Hematopoietic multipotent progenitor cell treated with erythropoietin and hydrocortisone succinate and interleukin-3 and kit ligand, for 17 days (in vitro differentiated cells): ENCODE measurements around the gene MAPK8.
"Not testable (repeated sequence)": the region's sequence is repeated elsewhere in the genome, so short reads cannot be mapped to it uniquely, and the experiment has no call there.

Source experiments
- DNase-seq: peaks from one replicate; pipeline ENCODE4 v3.0.0-alpha.2; 2015; ENCODE audit warnings: low spot score

The MAPK8 gene

DNA sequence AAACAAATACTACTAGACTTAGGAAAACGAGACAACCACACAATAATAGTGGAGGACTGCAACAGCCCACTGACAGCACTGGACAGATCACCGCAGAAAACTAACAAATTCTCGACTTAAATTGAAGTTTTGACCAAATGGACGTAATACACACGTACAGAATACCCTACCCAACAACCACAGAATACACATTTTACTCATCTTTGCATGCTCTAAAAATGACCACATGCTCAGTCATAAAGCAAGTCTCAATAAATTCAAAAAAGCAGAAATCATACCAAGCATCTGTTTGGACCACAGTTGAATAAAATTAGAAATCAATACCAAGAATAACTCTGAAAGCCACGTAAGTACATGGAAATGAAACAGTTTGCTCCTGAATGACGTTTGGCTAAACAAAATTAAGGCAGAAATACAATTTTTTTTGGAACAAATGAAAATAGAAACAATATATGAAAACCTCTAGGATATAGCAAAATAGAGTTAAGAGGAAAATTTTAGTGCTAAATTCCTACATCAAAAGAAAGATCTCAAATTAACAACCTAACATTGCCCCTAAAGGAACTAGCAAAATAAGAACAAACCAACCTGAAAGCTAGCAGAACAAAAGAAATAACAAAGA is 30.6 kb downstream of the MAPK8 start:
- DNase-seq = no peak

DNA sequence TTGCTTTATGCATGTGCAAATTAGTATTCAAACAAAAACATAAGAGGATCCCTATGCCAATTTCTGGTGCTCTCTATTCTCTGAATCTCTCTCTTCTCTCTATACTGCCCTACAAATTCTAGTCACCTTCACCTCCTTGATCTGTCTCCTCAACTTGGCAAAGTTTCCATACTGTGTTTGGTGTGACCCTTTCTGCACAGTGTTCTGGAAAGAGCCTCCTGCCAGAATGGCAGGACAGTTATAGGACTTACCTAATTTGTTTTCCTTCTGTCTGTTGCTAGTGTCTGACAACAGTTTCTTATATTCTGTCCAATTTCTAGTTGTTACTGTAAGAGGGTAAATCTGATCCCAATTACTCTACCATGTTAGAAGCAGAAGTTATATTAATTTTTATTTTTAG is 34.3 kb downstream of the MAPK8 start:
- DNase-seq = no peak

DNA sequence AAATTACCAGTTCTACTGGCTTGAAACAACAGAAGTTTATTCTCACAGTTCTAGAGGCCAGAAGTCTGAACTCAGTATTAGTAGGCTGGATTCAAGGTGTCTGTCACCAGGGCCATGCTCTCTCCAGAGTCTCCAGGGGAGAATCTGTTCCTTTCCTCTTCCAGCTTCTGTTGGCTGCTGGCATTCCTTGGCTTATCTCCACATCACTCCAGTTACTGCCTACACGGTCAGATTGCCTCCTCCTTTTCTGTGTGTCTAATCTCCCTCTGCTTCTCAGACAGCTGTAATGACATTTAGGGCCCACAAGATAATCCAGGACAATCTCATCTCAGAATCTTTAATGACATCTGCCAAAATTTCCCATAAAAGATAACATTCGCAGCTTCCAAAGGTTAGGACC is 36.6 kb downstream of the MAPK8 start:
- DNase-seq = no peak

DNA sequence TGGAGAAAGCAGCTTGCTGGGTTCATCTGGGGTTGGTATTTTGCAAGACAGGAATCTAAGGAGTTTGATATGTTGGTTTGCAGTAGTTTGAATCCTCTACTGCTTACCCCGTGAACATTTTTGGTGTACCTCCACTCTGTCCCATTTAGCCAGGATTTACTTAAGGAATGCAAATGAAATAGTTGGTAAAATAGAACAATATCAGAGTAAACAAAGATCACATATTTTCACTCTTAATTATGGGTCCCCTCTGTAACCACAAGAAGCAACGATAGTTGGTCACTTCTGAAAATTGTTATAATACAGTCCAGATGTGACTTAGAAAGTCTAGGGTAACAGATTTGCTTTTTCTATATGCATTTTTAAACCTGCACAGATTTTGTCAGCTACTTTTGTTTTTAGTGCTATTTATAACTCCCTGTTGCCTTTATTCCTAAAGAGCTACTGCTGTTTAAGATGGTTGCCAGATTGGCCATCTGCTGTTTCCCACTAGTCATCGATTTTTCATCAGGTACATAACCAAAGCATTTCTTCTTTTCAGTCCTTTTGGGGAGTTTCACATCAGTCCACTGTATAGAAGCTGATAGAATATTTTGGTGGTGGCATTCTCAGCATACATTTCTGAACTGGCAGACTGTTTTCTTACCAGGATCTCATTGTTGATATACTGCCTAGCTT is 37.6 kb downstream of the MAPK8 start:
- no peak for DNase-seq

DNA sequence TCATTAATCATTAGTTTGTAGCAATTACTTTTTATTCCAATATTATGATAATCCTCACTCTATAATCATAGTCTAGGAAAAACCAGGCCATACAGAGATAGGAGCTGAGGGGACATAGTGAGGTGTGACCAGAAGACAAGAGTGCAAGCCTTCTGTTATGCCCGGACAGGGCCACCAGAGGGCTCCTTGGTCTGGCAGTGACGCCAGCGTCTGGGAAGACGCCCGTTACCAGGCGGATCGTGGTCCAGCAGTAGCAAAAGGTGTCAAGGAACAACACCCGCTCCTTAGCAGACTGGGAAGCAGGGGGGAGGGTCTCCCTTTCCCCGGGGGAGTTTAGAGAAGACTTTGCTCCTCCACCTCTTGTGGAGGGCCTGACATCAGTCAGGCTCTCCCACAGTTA is 39.8 kb downstream of the MAPK8 start:
- DNase-seq = not testable (repeated sequence)

DNA sequence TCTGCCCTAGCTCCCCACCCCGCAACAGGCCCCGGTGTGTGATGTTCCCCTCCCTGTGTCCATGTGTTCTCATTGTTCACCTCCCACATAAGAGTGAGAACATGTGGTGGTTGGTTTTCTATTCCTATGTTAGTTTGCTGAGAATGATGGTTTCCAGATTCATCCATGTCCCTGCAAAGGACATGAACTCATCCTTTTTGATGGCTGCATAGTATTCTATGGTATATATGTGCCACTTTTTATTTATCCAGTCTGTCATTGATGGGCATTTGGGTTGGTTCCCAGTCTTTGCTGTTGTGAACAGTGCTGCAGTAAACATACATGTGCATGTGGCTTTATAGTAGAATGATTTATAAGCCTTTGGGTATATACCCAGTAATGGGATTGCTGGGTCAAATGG is 41.1 kb downstream of the MAPK8 start:
- DNase-seq = not testable (repeated sequence)

DNA sequence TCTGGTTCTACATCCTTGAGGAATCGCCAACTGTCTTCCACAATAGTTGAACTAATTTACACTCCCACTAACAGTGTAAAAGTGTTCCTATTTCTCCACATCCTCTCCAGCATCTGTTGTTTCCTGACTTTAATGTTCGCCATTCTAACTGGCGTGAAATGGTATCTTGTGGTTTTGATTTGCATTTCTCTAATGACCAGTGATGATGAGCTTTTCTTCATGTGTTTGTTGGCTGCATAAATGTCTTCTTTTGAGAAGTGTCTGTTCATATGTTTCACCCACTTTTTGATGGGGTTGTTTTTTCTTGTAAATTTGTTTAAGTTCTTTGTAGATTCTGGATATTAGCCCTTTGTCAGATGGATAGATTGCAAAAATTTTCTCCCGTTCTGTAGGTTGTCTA is 41.5 kb downstream of the MAPK8 start:
- DNase-seq = not testable (repeated sequence)

DNA sequence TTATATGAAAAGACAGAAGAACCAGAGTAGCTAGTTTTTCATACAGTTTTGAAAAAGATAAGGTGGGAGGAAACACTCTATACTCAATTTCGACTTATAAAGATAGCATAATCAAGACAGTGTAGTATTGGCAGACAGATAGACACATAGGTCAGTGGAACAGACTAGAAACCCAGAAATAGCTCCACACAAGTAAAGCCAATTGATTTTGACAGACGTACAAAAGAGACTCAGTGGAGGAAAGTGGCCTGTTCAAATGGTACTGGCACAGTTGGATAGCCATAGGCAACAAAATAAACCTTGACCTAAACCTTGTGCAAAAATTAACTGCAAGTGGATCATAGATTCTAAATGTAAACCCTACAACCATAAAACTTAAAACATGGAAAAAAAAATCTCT is 46.8 kb downstream of the MAPK8 start:
- no peak for DNase-seq

DNA sequence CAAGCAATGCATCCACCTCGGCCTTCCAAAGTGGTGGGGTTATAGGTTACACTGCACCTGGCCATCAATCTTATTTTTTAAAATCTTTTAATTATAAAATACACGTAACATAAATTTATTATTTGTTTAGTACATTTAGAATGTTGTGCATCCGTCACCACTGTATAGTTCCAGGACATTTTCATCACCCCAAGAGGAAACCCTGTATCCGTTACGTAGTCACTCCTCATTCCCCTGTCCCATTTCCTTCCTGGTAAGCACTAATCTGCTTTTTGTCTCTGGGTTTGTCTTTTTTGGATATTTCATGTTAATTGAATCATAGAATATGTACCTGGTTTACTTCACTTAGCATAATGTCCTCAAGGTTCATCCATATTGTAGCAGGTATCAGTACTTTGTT is 51.2 kb downstream of the MAPK8 start:
- DNase-seq = no peak

DNA sequence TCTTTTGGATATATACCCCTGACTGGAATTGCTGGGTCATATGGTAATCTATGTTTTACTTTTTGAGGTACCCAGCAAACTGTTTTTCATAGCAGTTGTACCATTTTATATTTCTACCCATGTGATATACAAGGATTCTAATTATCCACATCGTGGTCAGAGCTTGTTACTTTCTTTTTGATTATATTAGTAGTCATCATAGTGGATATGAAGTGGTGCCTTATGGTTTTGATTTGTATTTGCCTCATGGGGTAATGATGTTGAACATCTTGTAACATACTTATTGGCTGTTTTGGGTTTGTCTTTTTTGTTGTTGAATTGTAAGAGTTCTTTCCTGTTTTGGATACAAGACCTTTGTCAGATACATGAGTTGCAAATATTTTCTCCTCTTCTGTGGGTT is 51.7 kb downstream of the MAPK8 start:
- no peak for DNase-seq

DNA sequence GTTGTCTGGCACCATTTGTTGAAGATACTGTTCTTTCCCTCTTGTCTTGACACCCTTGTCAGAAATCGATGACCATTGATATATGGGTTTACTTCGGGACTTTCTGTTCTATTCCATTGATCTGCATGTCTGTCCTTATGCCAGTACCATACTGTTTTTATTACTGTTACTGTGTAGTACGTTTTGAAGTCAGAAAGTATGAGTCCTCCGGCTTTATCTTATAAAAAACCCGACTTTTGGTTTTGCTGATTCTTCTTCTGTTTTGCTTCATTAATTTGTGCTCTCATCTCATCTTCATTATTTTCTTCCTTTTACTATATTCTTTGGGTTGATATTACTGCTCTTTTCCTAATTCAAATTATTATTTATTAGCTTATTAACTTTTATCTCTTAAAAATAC is 52.4 kb downstream of the MAPK8 start:
- DNase-seq = no peak

DNA sequence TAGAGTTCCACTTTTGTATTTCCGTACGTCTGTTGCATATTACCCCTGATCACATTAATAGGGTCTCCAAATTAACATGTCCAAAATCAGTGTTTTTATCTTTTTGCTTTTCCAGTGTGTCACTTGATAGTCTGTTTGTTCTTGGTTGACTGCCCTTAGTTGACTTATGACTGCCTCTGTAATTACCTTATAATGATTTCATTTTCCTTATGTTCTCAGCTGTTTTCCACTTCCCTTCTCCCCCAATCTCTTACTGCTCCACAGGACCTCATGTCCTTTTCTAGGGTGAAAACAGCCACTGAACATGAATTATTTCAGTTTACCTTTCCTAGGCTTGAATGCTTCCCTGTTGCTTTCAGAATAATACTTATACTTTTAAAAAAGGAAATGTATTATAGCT is 54.7 kb downstream of the MAPK8 start:
- DNase-seq = no peak

DNA sequence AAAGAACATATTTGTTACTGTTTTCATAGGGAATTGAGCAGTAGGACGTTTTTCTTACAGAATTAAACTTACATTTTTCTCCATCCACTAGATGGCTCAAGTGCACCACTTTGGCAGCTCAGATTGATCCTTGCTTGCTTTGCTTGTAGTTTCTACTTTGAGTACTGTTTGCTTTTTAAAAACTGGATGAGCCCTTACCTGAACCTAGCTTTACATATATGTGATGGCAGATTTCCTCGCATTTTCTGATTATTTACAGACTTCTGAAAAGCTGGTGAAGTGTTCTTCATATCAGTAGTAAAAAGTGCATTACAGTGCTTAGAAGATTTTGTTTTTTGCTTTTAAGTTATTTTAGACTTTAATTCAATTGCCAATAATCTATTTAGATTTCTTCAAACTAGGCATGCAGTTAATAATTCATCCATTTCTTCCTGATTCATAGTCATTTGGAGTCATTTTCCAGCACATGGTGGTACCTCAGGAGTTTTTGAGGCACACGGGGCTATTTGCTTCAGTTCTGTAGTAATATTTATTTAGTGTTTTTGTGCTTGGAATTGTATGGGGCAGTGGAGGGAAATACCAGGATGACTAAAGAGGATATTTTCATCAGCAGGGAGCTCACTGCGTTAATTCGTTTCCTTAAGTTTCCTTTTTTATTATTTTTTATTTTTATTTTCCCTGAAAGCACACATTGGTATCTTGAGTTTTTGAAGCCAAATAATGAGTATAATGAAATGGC is 57.3 kb downstream of the MAPK8 start:
- peak; percentile 61 for DNase-seq

DNA sequence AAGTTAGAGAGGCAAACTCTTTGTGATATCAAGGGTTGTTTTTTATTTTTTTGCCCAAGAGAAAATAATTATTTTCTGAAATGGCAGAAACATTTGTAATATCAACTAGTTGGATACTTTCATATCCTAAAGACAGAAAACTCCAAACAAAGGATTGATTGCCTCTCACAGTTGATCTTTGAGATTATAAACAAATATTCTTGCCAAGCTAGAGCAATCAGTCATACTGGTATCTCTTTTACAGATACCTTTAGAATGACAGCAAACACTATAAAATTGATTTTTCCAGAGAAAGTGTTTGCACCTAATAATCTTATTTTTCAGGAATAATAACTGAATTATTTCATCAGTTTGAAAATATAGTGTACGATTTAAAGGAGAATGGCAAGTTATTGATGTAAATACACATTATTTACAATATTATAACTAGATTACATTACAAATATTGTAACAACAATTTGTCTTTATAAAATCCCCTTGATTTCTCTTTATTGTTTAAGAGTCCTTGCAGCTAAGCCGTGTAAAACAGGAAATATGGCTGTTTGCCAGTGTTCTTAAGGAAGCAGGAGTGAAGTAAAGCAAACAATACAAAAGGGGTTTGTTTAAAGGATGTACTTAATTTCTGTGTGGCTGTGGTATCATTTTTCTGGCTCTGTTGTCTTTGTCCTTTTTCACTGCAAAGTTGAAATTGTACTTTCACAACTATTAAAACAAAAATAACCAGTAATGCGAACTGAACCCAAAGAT is 58.4 kb downstream of the MAPK8 start:
- no peak for DNase-seq

DNA sequence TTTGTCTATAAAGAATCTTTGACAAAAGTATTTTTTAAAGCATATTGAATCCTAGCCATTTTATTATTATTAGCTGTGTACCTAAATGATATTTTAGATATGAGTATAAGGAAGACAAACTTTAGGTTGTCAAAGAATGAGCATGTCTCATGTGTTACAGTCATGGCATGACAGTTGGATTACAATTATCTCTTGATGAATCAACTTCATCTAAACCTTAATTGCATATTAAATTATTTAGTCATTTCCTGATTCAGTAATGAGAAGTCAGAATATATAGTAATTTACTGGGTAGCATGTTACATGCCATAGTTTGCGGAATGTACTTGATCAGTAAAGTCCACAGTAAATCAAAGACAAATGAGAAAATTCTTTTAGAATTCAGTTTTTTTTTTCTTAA is 59.2 kb downstream of the MAPK8 start:
- DNase-seq = no peak

DNA sequence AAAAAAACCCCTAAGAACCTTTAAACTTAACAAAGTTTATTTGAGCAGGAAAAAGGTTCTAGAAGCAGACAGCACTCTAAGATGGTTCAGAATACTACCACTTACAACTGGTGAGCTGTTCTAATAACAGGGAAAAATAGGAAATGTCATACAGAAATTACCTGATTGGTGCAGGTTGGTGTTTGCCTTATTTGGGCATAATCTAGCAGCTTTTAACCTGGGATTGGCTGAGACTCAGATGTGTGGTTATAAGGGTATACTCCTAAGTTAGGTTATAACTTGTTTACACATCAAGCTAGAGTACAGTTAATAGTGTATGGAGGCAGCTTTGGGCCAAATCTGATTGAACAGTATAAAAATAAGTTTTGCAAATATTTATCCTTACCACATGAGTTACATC is 59.8 kb downstream of the MAPK8 start:
- no peak for DNase-seq

DNA sequence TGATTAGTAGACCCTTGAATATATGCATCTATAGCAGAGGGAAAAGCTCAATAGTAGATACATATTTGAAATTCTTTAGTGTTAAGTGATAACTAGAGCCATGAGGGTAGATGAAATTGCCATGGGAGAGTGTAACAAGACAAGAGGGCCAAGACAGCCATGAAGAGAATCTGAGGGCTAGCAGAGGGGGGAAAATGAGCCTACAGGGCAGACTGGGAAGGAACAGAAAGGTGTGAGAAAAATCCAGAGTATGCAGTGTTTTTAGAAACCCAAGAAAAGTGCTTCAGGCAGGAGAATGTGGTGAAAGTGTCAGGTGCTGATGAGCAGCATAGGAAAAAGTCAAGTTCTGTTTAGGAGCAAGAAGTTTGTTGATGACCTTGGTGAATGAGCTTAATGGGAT is 63.0 kb downstream of the MAPK8 start:
- no peak for DNase-seq

DNA sequence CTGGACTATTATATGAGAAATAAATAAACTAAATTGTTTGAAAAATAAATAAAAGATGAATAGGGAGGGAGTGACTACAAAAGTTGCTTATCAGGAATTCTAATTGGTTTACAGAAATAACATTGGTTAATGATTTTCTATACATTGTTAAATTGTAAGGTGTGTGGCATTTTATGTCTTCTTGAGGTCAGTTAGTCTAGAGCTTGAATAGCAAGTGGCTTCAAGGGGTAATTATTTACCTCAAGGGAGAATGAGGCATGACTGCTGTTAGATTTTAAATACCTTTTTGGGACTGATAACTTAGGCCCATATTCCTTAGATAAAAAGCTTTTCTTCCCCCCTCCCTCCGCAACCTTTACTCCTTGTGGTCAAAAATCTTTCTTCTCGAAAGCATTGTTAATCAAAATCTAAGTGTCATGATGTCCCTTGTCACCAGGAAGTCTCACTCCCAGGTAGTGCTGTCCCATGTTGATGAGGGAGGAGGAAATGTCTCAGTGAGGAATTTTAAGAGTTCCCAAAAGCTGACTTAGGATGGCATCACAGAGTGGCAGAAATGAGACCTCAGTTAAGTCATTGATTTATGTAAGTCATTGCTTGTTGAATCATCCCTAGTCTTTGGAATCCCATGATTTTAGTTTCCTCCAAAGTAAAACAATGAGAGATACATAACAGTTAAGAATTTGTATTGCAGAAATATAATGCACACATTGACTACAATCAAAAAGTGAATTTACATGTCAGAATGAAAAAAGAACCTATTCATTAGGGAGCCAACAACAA is 71.5 kb downstream of the MAPK8 start:
- DNase-seq = no peak

DNA sequence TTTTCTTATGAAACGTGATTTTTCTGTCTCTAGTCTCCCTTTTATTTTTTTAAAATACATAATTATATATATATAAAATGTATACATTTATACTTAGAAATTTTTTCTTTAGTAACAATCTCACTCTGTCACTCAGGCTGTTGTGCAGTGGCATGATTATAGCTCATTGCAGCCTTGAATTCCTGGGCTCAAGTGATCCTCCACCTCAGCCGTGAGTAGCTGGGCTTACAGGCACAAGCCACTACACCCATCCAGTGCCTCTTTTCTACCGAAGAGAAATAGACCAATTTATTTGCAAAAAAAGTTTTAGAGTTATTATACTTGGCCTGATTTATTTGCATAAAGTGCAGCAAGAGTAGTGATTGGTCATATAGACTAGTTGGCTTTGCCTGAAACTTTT is 72.2 kb downstream of the MAPK8 start:
- no peak for DNase-seq

DNA sequence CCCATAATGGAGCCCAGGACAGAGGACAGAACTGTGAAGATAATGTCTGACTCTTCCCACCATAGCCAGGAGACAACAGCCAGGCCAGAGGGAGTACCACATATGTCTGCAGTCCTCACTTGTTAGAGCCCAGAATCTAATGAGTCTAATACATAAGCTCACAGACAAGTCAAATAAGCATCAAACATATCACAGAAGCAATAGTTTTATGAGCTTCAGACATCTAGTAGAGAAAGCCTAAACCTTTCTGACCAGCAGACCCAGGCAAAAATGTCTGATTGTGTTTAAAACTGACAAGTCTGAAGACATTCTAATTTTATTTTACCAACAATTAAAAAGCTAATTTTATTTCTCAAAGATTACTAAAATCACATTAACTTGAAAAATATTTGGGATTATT is 75.5 kb downstream of the MAPK8 start:
- no peak for DNase-seq

DNA sequence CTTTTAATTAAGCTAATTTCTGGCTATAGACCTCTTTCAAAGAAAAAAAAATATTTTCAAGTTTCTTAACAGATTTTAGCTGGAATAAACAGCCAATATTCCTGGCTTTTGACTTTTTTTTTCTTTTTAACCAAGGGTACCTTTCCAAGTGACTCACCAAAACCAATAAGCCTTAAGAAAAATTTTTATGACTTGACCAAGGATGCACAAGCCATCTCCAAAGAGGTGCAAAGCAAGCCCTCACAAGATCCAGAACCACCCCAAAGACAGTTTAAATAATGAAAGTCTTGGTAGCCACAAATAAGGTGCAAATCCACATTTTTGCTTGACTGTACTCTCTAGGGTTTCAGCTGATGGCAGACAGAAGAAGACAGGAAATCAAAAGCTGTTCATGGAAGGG is 76.5 kb downstream of the MAPK8 start:
- no peak for DNase-seq

DNA sequence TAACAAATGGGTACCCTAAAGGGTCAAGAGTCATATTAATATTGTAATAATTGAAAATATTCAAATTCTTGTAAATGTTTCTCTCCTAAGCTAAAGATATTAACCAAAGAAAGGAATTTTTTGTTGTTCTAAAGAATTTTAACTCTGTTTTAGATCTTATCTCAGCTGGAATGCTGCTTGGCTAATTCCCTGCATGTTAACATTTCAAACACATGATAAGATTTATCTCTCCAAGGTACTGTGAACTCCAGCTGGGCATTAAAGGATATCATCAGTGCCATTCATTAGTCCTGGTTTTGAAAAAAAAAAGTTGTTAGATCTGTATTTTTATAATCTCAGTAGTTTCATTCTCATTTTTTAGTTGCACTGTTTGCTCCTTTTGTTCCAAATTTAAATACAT is 76.9 kb downstream of the MAPK8 start:
- DNase-seq = no peak
